GM21390 (cell line): ENCODE results near the gene DSP.
A peak's percentile ranks its signal among the peaks of the same experiment; 100 is the strongest.

Source experiments
- ATAC-seq: cut with Tn5 transposase; IDR thresholded peaks from one replicate; pipeline ENCODE4 v1.9.1; 2021; ENCODE audit not compliant: unreplicated experiment

DSP gene

GRCh38 chr6:7532821-7533220, 8.7 kb upstream of the DSP start:
- no peak for ATAC-seq

- ATAC-seq = no peak
These were observed 7.3 kb upstream of the DSP start for GRCh38 chr6:7534192-7534591.

- ATAC-seq = no peak
These were observed 6.0 kb upstream of the DSP start for GRCh38 chr6:7535498-7535897.

GRCh38 chr6:7537565-7538174, 3.8 kb upstream of the DSP start:
- ATAC-seq = no peak

- no peak for ATAC-seq
These were observed 3.0 kb upstream of the DSP start for GRCh38 chr6:7538484-7538883.

- ATAC-seq = no peak
These were observed 876 bp upstream of the DSP start for GRCh38 chr6:7540595-7540994.

GRCh38 chr6:7542065-7542873, 798 bp downstream of the DSP start:
- peak; percentile 20 for ATAC-seq

GRCh38 chr6:7542874-7543624, 1.6 kb downstream of the DSP start:
- no peak for ATAC-seq

- ATAC-seq = no peak
These were observed 2.4 kb downstream of the DSP start for GRCh38 chr6:7543789-7544424.

- no peak for ATAC-seq
These were observed 3.1 kb downstream of the DSP start for GRCh38 chr6:7544597-7544996.

- no peak for ATAC-seq
These were observed 4.0 kb downstream of the DSP start for GRCh38 chr6:7545316-7546019.

- ATAC-seq = no peak
These were observed 4.5 kb downstream of the DSP start for GRCh38 chr6:7546020-7546369.

- no peak for ATAC-seq
These were observed 4.9 kb downstream of the DSP start for GRCh38 chr6:7546383-7546782.

- ATAC-seq = no peak
These were observed 5.4 kb downstream of the DSP start for GRCh38 chr6:7546896-7547295.

GRCh38 chr6:7547315-7547714, 5.8 kb downstream of the DSP start:
- no peak for ATAC-seq

GRCh38 chr6:7550433-7550801, 8.9 kb downstream of the DSP start:
- no peak for ATAC-seq

GRCh38 chr6:7554533-7555275, 13.2 kb downstream of the DSP start:
- no peak for ATAC-seq

GRCh38 chr6:7555671-7556070, 14.2 kb downstream of the DSP start:
- no peak for ATAC-seq

GRCh38 chr6:7556394-7557106, 15.1 kb downstream of the DSP start:
- no peak for ATAC-seq

- no peak for ATAC-seq
These were observed 16.2 kb downstream of the DSP start for GRCh38 chr6:7557652-7558051.
